AG04449 (cell line): ENCODE data around the gene PRMT9.
A peak's percentile ranks its signal among the peaks of the same experiment; 100 is the strongest.

Experiments
- CTCF ChIA-PET: fragments of 350-600 bp; formaldehyde crosslinking; extraction: SDS; loops from one replicate; lab custom pipeline; 2021; ENCODE audit warnings: antibody characterized with exemption; lab: Yijun Ruan, JAX
- POLR2A ChIA-PET: fragments of 400-600, 350-600 bp; formaldehyde crosslinking; extraction: SDS; loops from one replicate; lab custom pipeline; 2020; ENCODE audit warnings: antibody characterized with exemption, inconsistent platforms; lab: Yijun Ruan, JAX
- DNase-seq: peaks from one replicate; pipeline ENCODE4 v3.0.0-alpha.2; 2010; ENCODE audit warnings: low read depth, low spot score
- H3K4me3 ChIP-seq: 2 replicates; pipeline ENCODE4 v1.5.1; 2011; ENCODE audit warnings: low read depth, mild to moderate bottlenecking, control low read depth, low read length
- CTCF ChIP-seq: IDR thresholded peaks from one replicate; pipeline ENCODE4 v1.5.1; 2011; ENCODE audit warnings: mild to moderate bottlenecking, moderate library complexity, low read length, control low read depth, inconsistent platforms; ENCODE audit not compliant: insufficient read depth; ENCODE audit errors: missing control alignments

PRMT9 gene

GRCh38 chr4:147725673-147726072 is 41.7 kb upstream of the PRMT9 start:
- no peak for DNase-seq
- no peak overlapping the region for H3K4me3 ChIP-seq
- CTCF ChIA-PET, result interaction anchor here (4.2 kb wide), 1 partner anchor 140 kb away, joined by 41 read pairs; no protein-coding TSS in a partner anchor
- no peak for TF ChIP-seq CTCF
- POLR2A ChIA-PET, result no interaction called here

GRCh38 chr4:147724468-147725201 is 40.7 kb upstream of the PRMT9 start:
- CTCF ChIA-PET, result interaction anchor here (0.8 to 4.2 kb wide), 2 partner anchors 16 to 141 kb away, joined by 4 to 41 read pairs; no protein-coding TSS in a partner anchor
- TF ChIP-seq CTCF, result no peak
- POLR2A ChIA-PET, result no interaction called here
- no peak overlapping the region for H3K4me3 ChIP-seq
- no peak for DNase-seq

GRCh38 chr4:147723326-147723725 is 39.4 kb upstream of the PRMT9 start:
- CTCF ChIA-PET, result no interaction called here
- H3K4me3 ChIP-seq, result no peak overlapping the region
- no peak for TF ChIP-seq CTCF
- POLR2A ChIA-PET, result no interaction called here
- no peak for DNase-seq

GRCh38 chr4:147717878-147718277 is 33.9 kb upstream of the PRMT9 start:
- CTCF ChIA-PET, result interaction anchor here (2.1 kb wide), 1 partner anchor 9 kb away, joined by 9 read pairs; no protein-coding TSS in a partner anchor
- POLR2A ChIA-PET, result no interaction called here
- DNase-seq, result no peak
- no peak overlapping the region for H3K4me3 ChIP-seq
- TF ChIP-seq CTCF, result no peak

- no peak overlapping the region for H3K4me3 ChIP-seq
- ChIA-PET CTCF (interaction anchor here (1.3 to 11.5 kb wide), 2 partner anchors 17 to 149 kb away, joined by 6 to 421 read pairs; partner anchors contain the start of gene ARHGAP10), POLR2A (interaction anchor here (0.7 kb wide), 1 partner anchor 17 kb away, joined by 5 read pairs; the partner anchor contains the start of gene ARHGAP10)
- TF ChIP-seq CTCF, result no peak
- peak; percentile 80 for DNase-seq
These were observed 30.8 kb upstream of the PRMT9 start for GRCh38 chr4:147714575-147715401.
